H9 (cell line): Measurements from ENCODE around the gene THAP4. TPM values are rescaled to one million over a fixed set of nuclear protein-coding genes. Genes with fewer than 3 reads are reported as not detected.

ENCODE experiments used
- DNase-seq: peaks from one replicate; pipeline ENCODE4 v3.0.0-alpha.2; 2017
- H2AFZ ChIP-seq: one replicate; pipeline ENCODE4 v1.6.1; 2013; ENCODE audit warnings: mild to moderate bottlenecking, low read length, control low read depth, moderate library complexity
- H2AK5ac ChIP-seq: 2 replicates; pipeline ENCODE4 v1.6.1; 2013; ENCODE audit warnings: low read length, control low read depth, mixed read lengths; ENCODE audit not compliant: insufficient read length
- H2BK120ac ChIP-seq: one replicate; pipeline ENCODE4 v1.6.1; 2013; ENCODE audit warnings: low read depth, mild to moderate bottlenecking, low read length, control low read depth, inconsistent platforms; ENCODE audit not compliant: poor library complexity, severe bottlenecking
- H2BK12ac ChIP-seq: 2 replicates; pipeline ENCODE4 v1.6.1; 2013; ENCODE audit warnings: low read length, control low read depth, mixed read lengths, low read depth; ENCODE audit not compliant: insufficient read length
- H2BK15ac ChIP-seq: 2 replicates; pipeline ENCODE4 v1.6.1; 2013; ENCODE audit warnings: low read depth, low read length, control low read depth
- H2BK20ac ChIP-seq: one replicate; pipeline ENCODE4 v1.6.1; 2013; ENCODE audit warnings: low read depth, mild to moderate bottlenecking, low read length, control low read depth, inconsistent platforms; ENCODE audit not compliant: poor library complexity, severe bottlenecking
- H2BK5ac ChIP-seq: 2 replicates; pipeline ENCODE4 v1.6.1; 2013; ENCODE audit warnings: low read length, control low read depth, mixed read lengths; ENCODE audit not compliant: insufficient read length
- H3K14ac ChIP-seq: 2 replicates; pipeline ENCODE4 v1.6.1; 2013; ENCODE audit warnings: low read length, control low read depth; ENCODE audit not compliant: insufficient read depth
- H3K18ac ChIP-seq: 2 replicates; pipeline ENCODE4 v1.6.1; 2013; ENCODE audit warnings: low read depth, mild to moderate bottlenecking, mixed read lengths, low read length, control low read depth; ENCODE audit not compliant: insufficient read length
- H3K23ac ChIP-seq: 2 replicates; pipeline ENCODE4 v1.6.1; 2013; ENCODE audit warnings: low read length, control low read depth, mixed read lengths, low read depth; ENCODE audit not compliant: insufficient read length
- H3K23me2 ChIP-seq: 2 replicates; pipeline ENCODE4 v1.6.1; 2013; ENCODE audit warnings: low read depth, mild to moderate bottlenecking, mixed read lengths, low read length, control low read depth; ENCODE audit not compliant: insufficient read length, poor library complexity, severe bottlenecking
- H3K27ac ChIP-seq: 2 replicates; pipeline ENCODE4 v1.5.1; 2013; ENCODE audit warnings: low read length, control low read depth, mixed read lengths, low read depth; ENCODE audit not compliant: insufficient read length
- H3K27me3 ChIP-seq: 2 replicates; pipeline ENCODE4 v1.6.1; 2013; ENCODE audit warnings: low read length, control low read depth, inconsistent platforms; ENCODE audit not compliant: insufficient read depth
- H3K4ac ChIP-seq: 2 replicates; pipeline ENCODE4 v1.6.1; 2013; ENCODE audit warnings: low read depth, mild to moderate bottlenecking, control low read depth, inconsistent platforms, low read length, moderate library complexity
- H3K4me1 ChIP-seq: 2 replicates; pipeline ENCODE4 v1.6.1; 2013; ENCODE audit warnings: low read length, control low read depth, inconsistent platforms; ENCODE audit not compliant: insufficient read depth
- H3K4me2 ChIP-seq: 2 replicates; pipeline ENCODE4 v1.6.1; 2013; ENCODE audit warnings: low read length, control low read depth, mixed read lengths; ENCODE audit not compliant: insufficient read length, insufficient read depth
- H3K56ac ChIP-seq: 2 replicates; pipeline ENCODE4 v1.6.1; 2013; ENCODE audit warnings: low read depth, mild to moderate bottlenecking, mixed read lengths, low read length, control low read depth; ENCODE audit not compliant: insufficient read length
- H3K79me1 ChIP-seq: 2 replicates; pipeline ENCODE4 v1.6.1; 2013; ENCODE audit warnings: low read depth, mild to moderate bottlenecking, moderate library complexity, low read length, control low read depth, inconsistent platforms; ENCODE audit not compliant: insufficient read depth, poor library complexity, severe bottlenecking
- H3K79me2 ChIP-seq: 2 replicates; pipeline ENCODE4 v1.6.1; 2013; ENCODE audit warnings: low read length, control low read depth, inconsistent platforms; ENCODE audit not compliant: insufficient read depth
- H3K9ac ChIP-seq: 2 replicates; pipeline ENCODE4 v1.6.1; 2013; ENCODE audit warnings: low read length, control low read depth, mixed read lengths; ENCODE audit not compliant: insufficient read length; ENCODE audit errors: extremely low read depth
- H3K9me3 ChIP-seq: one replicate; pipeline ENCODE4 v1.6.1; 2013; ENCODE audit warnings: low read depth, low read length, inconsistent platforms; ENCODE audit not compliant: control insufficient read depth
- H3T11ph ChIP-seq: one replicate; pipeline ENCODE4 v1.6.1; 2013; ENCODE audit warnings: mild to moderate bottlenecking, low read length, control low read depth, inconsistent platforms
- H4K20me1 ChIP-seq: one replicate; pipeline ENCODE4 v1.6.1; 2013; ENCODE audit not compliant: control insufficient read depth, insufficient read length, insufficient read depth
- H4K5ac ChIP-seq: 2 replicates; pipeline ENCODE4 v1.6.1; 2013; ENCODE audit warnings: low read depth, mild to moderate bottlenecking, mixed read lengths, low read length, control low read depth; ENCODE audit not compliant: insufficient read length
- H4K8ac ChIP-seq: replicated peaks from 2 replicates; pipeline ENCODE4 v1.6.1; 2013; ENCODE audit warnings: low read length, control low read depth, mixed read lengths, low read depth; ENCODE audit not compliant: insufficient read length
- H4K91ac ChIP-seq: 2 replicates; pipeline ENCODE4 v1.6.1; 2013; ENCODE audit warnings: low read depth, mild to moderate bottlenecking, moderate library complexity, mixed read lengths, low read length, control low read depth; ENCODE audit not compliant: insufficient read length
- H3K27ac Mint-ChIP-seq, 3 experiments: 2 replicates in 2 of 3; 3 replicates in 1 of 3; pipeline ENCODE4 v1.8.0; 2020 to 2021; ENCODE audit warnings: mixed read lengths in 3 of 3, mild to moderate bottlenecking in 1 of 3, moderate library complexity in 1 of 3
- H3K27me3 Mint-ChIP-seq: 2 replicates; pipeline ENCODE4 v1.8.0; 2021; ENCODE audit warnings: low read depth, mild to moderate bottlenecking, moderate library complexity, mixed read lengths
- H3K36me3 Mint-ChIP-seq, 3 experiments: 2 replicates in 2 of 3; 3 replicates in 1 of 3; pipeline ENCODE4 v1.8.0; 2020 to 2021; ENCODE audit warnings: low read depth in 3 of 3, mixed read lengths in 3 of 3; ENCODE audit not compliant: insufficient read depth in 1 of 3
- H3K4me1 Mint-ChIP-seq, 2 experiments: 2 replicates each; pipeline ENCODE4 v1.8.0; 2020; ENCODE audit warnings: mixed read lengths in 2 of 2
- H3K4me3 Mint-ChIP-seq, 2 experiments: 2 replicates in 1 of 2; 3 replicates in 1 of 2; pipeline ENCODE4 v1.8.0; 2020 to 2021; ENCODE audit warnings: mild to moderate bottlenecking in 2 of 2, mixed read lengths in 2 of 2, moderate library complexity in 1 of 2
- H3K9me3 Mint-ChIP-seq, 2 experiments: 2 replicates in 1 of 2; 3 replicates in 1 of 2; pipeline ENCODE4 v1.8.0; 2020; ENCODE audit warnings: mild to moderate bottlenecking in 2 of 2, mixed read lengths in 2 of 2, moderate library complexity in 1 of 2
- CTCF ChIP-seq: fragments of 200-600 bp; sonication (generic); conservative IDR thresholded peaks from 3 replicates; pipeline ENCODE4 v1.8.0; 2021; ENCODE audit warnings: antibody characterized with exemption, mild to moderate bottlenecking
- WGBS: extraction: QIAGEN DNeasy Blood & Tissue Kit; methylation state at CpG from one replicate; pipeline ENCODE4 v1.1.7; 2013; ENCODE audit warnings: missing lambda C conversion rate, low lambda C conversion rate, mixed read lengths; ENCODE audit not compliant: insufficient read length; ENCODE audit errors: extremely low coverage; 5-methylcytosine and 5-hydroxymethylcytosine counted together
- total RNA-seq: library from RNA; stranded (reverse); gene quantifications from 2 replicates; pipeline ENCODE4 v1.2.1, GENCODE V29; 2021

Gene THAP4
- total RNA-seq, 1 experiment from 2014 or later: 70.6 TPM

DNA sequence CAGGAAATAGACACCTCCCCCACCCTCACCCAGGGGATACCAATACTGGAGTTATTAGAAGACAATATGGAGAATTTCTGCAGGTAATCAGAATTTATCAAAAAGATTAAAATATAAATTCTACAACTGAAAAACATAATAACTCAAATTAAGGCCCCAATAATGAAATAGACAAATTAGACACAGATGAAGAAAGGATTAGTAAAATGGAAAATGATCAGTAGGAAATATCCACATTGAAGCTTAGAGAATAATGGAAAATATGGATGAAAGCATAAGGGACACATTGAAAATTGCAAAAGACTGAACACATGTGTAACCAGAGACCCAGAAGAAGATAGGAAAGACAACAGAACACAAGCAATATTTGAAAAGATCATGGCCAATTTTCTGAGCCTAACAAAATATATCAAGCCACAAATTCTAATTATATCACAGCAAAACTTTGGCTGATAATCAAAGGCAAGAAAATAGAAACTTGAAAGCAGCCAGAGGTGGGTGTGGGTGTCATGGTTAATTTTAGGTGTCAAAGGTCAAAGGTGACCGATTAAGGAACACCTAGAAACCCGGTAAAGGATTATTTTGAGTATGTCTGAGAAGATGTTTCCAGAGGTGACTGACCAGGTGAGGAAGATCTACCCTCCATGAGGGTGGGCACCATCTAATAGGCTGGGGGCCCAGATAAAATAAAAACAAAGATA, 50.2 kb downstream of the THAP4 start:
- Histone ChIP-seq H3K4me1 (no peaks in the 10 kb centered on the region; the same call in 1 of the 2 replicates), H2BK12ac (no peak overlapping the region), H2AFZ (no peak overlapping the region), H2AK5ac (no peak overlapping the region), H3K27ac (no peak overlapping the region), H3K79me2 (no peaks in the 10 kb centered on the region), H2BK5ac (no peak overlapping the region), H4K5ac (no peak overlapping the region), H3K14ac (no peak overlapping the region), H3K56ac (no peak overlapping the region), H3K79me1 (no peaks in the 10 kb centered on the region), H4K20me1 (no peaks in the 10 kb centered on the region), H3K4ac (no peak overlapping the region), H3K9me3 (peaks cover 17% of the 10 kb centered on the region), H2BK15ac (no peak overlapping the region), H3K18ac (no peak overlapping the region), H3T11ph (no peak overlapping the region), H3K27me3 (no peaks in the 10 kb centered on the region), H3K23ac (no peak overlapping the region), H4K8ac (no peak overlapping the region), H2BK20ac (no peak overlapping the region), H2BK120ac (no peak overlapping the region), H3K4me2 (no peak overlapping the region), H4K91ac (no peak overlapping the region), H3K9ac (no peak overlapping the region), H3K23me2 (no peaks in the 10 kb centered on the region)
- no CpG with 5 or more reads among the region's 2 CpGs for WGBS
- DNase-seq: no peak
- H3K27me3 Mint-ChIP-seq: no peaks in the 10 kb centered on the region; the same call in 1 of the 2 replicates
- peaks cover 39 to 76% (median 56%) of the 10 kb centered on the region in 3 experiments for H3K36me3 Mint-ChIP-seq
- no peak overlapping the region for H3K27ac Mint-ChIP-seq
- no peak overlapping the region for H3K4me3 Mint-ChIP-seq
- peaks cover 6 to 9% of the 10 kb centered on the region in 2 experiments for H3K4me1 Mint-ChIP-seq
- H3K9me3 Mint-ChIP-seq: peaks cover 62 to 70% of the 10 kb centered on the region in 2 experiments
- TF ChIP-seq CTCF: no peak
